Measurements from ENCODE around the gene ING5.

The ING5 gene

GRCh38 chr2:241746084-241746483 lies 44.2 kb downstream of the ING5 start:
- no peaks in the 10 kb centered on the region for H3K27me3 ChIP-seq (ENCODE audit: insufficient read depth, low read depth)
- H3K9ac ChIP-seq: no peak overlapping the region
- H3K27ac ChIP-seq: no peak overlapping the region
- TF ChIP-seq, protein P1, sequence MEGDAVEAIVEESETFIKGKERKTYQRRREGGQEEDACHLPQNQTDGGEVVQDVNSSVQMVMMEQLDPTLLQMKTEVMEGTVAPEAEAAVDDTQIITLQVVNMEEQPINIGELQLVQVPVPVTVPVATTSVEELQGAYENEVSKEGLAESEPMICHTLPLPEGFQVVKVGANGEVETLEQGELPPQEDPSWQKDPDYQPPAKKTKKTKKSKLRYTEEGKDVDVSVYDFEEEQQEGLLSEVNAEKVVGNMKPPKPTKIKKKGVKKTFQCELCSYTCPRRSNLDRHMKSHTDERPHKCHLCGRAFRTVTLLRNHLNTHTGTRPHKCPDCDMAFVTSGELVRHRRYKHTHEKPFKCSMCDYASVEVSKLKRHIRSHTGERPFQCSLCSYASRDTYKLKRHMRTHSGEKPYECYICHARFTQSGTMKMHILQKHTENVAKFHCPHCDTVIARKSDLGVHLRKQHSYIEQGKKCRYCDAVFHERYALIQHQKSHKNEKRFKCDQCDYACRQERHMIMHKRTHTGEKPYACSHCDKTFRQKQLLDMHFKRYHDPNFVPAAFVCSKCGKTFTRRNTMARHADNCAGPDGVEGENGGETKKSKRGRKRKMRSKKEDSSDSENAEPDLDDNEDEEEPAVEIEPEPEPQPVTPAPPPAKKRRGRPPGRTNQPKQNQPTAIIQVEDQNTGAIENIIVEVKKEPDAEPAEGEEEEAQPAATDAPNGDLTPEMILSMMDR (conservative IDR thresholded peaks at IDR 0.05; ENCODE audit: low read depth, low read length): no peak
- no peaks in the 10 kb centered on the region for H3K4me1 ChIP-seq (ENCODE audit: low read depth, poor library complexity, severe bottlenecking)
- H3K4me3 ChIP-seq (IDR thresholded peaks at IDR 0.05; ENCODE audit: insufficient read depth, low read depth, low read length): no peak overlapping the region
- H2AFZ ChIP-seq (ENCODE audit: low read depth): no peak overlapping the region
- H4K20me1 ChIP-seq (ENCODE audit: insufficient read depth): no peaks in the 10 kb centered on the region
- H3K4me2 ChIP-seq: no peak overlapping the region
- H3K36me3 ChIP-seq (ENCODE audit: insufficient read depth): no peaks in the 10 kb centered on the region
- no peaks in the 10 kb centered on the region for H3K79me2 ChIP-seq (ENCODE audit: insufficient read depth, low read depth)

DNA sequence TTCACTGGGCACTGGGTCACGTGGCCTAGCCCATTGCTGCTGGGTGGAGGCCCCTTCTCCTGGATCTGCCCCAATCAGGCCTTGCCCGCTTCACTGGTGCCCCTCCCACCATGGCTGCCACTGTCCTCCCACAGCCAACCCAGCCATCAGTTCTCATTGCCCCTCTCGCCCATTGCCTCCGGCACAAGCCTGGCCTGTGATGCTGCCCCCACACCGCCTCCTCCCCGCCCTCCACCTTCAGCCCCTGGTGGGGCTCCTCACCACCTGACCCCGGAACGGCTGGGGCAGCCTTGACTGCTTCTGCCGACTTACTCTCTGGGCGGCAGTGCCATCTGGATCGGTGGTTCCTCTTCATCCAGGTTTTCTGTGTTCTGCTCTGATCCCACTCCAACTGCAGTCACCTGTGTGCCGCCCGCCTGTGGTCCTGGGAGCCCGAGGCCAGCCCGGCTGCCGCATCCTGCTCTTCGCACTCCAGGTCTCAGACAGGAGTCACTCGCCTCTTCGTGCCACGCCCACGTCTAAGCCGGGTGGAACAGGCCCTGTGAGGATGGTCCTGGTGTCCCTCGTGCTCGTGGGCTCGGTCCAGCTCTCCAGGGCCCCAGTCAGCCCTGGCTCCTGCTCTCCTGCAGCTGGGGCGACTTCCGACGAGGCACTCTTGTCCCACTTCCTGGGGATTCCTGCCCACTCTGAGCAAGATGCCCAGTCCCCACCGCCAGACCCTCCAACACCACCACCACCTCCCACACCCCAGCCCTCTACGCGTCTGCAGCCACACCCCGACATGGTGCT lies 46.8 kb downstream of the ING5 start:
- Histone ChIP-seq H3K4me3 (IDR thresholded peaks at IDR 0.05; ENCODE audit: insufficient read depth, low read depth, low read length) (no peak overlapping the region), H3K4me1 (ENCODE audit: low read depth, poor library complexity, severe bottlenecking) (no peaks in the 10 kb centered on the region), H4K20me1 (ENCODE audit: insufficient read depth) (no peaks in the 10 kb centered on the region), H3K36me3 (ENCODE audit: insufficient read depth) (no peaks in the 10 kb centered on the region), H3K9ac (no peak overlapping the region), H3K4me2 (no peak overlapping the region), H2AFZ (ENCODE audit: low read depth) (no peak overlapping the region), H3K27me3 (ENCODE audit: insufficient read depth, low read depth) (no peaks in the 10 kb centered on the region), H3K27ac (no peak overlapping the region), H3K79me2 (ENCODE audit: insufficient read depth, low read depth) (no peaks in the 10 kb centered on the region)
- TF ChIP-seq, protein P1 (conservative IDR thresholded peaks at IDR 0.05; ENCODE audit: low read depth, low read length): no peak

GRCh38 chr2:241750076-241750840 lies 48.4 kb downstream of the ING5 start:
- Histone ChIP-seq H3K36me3 (ENCODE audit: insufficient read depth) (no peaks in the 10 kb centered on the region), H3K27ac (no peak overlapping the region), H3K4me1 (ENCODE audit: low read depth, poor library complexity, severe bottlenecking) (no peaks in the 10 kb centered on the region), H3K79me2 (ENCODE audit: insufficient read depth, low read depth) (no peaks in the 10 kb centered on the region), H2AFZ (ENCODE audit: low read depth) (no peak overlapping the region), H3K27me3 (ENCODE audit: insufficient read depth, low read depth) (no peaks in the 10 kb centered on the region), H3K4me3 (IDR thresholded peaks at IDR 0.05; ENCODE audit: insufficient read depth, low read depth, low read length) (no peak overlapping the region), H3K4me2 (no peak overlapping the region), H4K20me1 (ENCODE audit: insufficient read depth) (no peaks in the 10 kb centered on the region), H3K9ac (no peak overlapping the region)
- TF ChIP-seq, protein P1 (conservative IDR thresholded peaks at IDR 0.05; ENCODE audit: low read depth, low read length): no peak

DNA sequence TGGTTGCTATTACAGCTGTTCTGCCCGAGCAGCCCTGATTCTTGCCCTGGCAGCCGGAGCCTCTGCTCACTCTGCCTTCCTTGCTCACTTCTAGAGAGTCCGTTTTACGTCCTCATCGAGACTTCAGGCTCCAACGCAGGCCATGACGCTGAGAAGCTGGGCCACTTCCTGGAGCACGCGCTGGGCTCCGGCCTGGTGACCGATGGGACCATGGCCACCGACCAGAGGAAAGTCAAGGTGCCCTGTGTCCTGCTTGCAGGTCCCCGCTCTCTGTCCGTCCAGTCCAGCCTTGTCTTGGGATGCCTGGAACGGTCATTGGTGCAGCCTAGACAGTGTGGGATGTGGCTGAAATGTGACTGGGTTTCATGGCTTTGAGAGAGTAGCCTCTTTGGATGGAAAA lies 49.3 kb downstream of the ING5 start:
- H2AFZ ChIP-seq (ENCODE audit: low read depth): no peak overlapping the region
- H3K4me3 ChIP-seq (IDR thresholded peaks at IDR 0.05; ENCODE audit: insufficient read depth, low read depth, low read length): no peak overlapping the region
- no peak overlapping the region for H3K9ac ChIP-seq
- H3K36me3 ChIP-seq (ENCODE audit: insufficient read depth): no peaks in the 10 kb centered on the region
- H4K20me1 ChIP-seq (ENCODE audit: insufficient read depth): no peaks in the 10 kb centered on the region
- no peak overlapping the region for H3K4me2 ChIP-seq
- no peaks in the 10 kb centered on the region for H3K79me2 ChIP-seq (ENCODE audit: insufficient read depth, low read depth)
- H3K4me1 ChIP-seq (ENCODE audit: low read depth, poor library complexity, severe bottlenecking): no peaks in the 10 kb centered on the region
- TF ChIP-seq, protein P1 (conservative IDR thresholded peaks at IDR 0.05; ENCODE audit: low read depth, low read length): no peak
- no peak overlapping the region for H3K27ac ChIP-seq
- H3K27me3 ChIP-seq (ENCODE audit: insufficient read depth, low read depth): no peaks in the 10 kb centered on the region
